Liver (tissue), 3 donors: Measurements from ENCODE around the gene DSTN.

ENCODE experiments used
- JUND ChIP-seq, 2 donors: IDR thresholded peaks; 2 replicates each; pipeline ENCODE4 v1.6.1; 2016; ENCODE audit warnings: antibody characterized with exemption in 2 of 2
- TF ChIP-seq, protein P1 (sequence below): fragments of 150-350 bp; IDR thresholded peaks from 2 replicates; pipeline ENCODE4 v1.5.1; 2017; ENCODE audit warnings: improper control_type of control experiment, low read depth, low read length; ENCODE audit not compliant: missing input control
- donor health status: healthy.
- donor health status: healthy.

DNA sequence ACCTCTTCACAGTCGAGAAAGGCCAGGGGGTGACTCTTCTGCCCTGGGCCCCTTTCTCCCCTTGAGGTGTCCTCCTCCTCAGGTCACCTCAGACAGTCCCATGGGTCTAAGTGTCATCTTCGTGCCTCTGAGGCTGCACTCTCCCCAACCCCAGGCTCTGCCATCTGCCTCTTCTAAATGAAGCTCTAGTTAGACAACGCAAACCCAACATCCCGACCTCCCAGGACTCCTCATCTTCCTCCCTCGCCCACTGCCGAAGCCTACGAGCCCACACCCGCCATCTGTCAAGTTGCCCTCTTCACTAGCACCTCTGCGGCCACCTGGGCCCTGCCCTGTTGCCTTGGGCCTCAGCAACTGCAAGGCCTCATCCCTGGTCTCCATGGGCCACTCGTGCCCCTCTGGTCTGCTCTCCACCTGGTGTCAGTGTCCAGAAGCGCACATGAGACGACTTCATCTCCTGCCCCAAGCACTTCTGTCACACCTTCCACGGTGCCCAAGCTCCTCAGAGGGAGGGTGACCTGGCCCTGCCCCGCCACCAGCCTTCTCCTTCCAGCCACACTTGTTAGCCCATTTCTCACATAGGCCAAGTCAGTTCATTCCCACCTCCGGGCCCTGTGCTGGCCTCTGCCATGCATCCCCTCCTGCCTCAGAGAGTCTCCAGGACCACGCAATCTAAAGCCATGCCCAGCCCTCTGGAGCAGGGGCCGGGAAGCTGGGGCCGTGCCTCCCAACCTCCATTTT is 58.4 kb downstream of the DSTN start:
- TF ChIP-seq, protein P1, sequence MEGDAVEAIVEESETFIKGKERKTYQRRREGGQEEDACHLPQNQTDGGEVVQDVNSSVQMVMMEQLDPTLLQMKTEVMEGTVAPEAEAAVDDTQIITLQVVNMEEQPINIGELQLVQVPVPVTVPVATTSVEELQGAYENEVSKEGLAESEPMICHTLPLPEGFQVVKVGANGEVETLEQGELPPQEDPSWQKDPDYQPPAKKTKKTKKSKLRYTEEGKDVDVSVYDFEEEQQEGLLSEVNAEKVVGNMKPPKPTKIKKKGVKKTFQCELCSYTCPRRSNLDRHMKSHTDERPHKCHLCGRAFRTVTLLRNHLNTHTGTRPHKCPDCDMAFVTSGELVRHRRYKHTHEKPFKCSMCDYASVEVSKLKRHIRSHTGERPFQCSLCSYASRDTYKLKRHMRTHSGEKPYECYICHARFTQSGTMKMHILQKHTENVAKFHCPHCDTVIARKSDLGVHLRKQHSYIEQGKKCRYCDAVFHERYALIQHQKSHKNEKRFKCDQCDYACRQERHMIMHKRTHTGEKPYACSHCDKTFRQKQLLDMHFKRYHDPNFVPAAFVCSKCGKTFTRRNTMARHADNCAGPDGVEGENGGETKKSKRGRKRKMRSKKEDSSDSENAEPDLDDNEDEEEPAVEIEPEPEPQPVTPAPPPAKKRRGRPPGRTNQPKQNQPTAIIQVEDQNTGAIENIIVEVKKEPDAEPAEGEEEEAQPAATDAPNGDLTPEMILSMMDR: no peak
- TF ChIP-seq JUND (IDR thresholded peaks at IDR 0.05): no peak
